GM13977 (cell line): ENCODE data around the gene OR2T11.
"Not testable (repeated sequence)": the region's sequence is repeated elsewhere in the genome, so short reads cannot be mapped to it uniquely, and the experiment has no call there.

ENCODE experiments used
- DNase-seq: peaks from one replicate; pipeline ENCODE4 v3.0.0; 2012; ENCODE audit warnings: low spot score
- CTCF ChIP-seq: IDR thresholded peaks from 2 replicates; pipeline ENCODE4 v1.5.1; 2012; ENCODE audit warnings: mild to moderate bottlenecking, control low read depth; ENCODE audit not compliant: insufficient read depth; ENCODE audit errors: extremely low read depth, missing control alignments
- in situ Hi-C: fragments of 300-500 bp; cut with MboI; formaldehyde crosslinking; loops from one replicate; pipeline ENCODE4 v1.12.0; 2022; ENCODE audit warnings: low sequenced_read_pairs, low pct_unique_long_range_greater_than_20kb, mixed read lengths, inconsistent platforms; ENCODE audit not compliant: unreplicated experiment

Gene OR2T11

GRCh38 chr1:248576260-248576980 lies 58.5 kb downstream of the OR2T11 start:
- no peak for DNase-seq
- in situ Hi-C loops = no loop called here
- TF ChIP-seq CTCF = no peak

- DNase-seq, in situ Hi-C loops: not testable (repeated sequence)
Measured at GRCh38 chr1:248574657-248575056, 60.2 kb downstream of the OR2T11 start, which contains the start of gene OR2T34. OR2T34 (minus strand) TSS chr1:248574757; CDS start chr1:248574757, 0 bp downstream.

GRCh38 chr1:248573856-248574255 lies 61.0 kb downstream of the OR2T11 start:
- DNase-seq, in situ Hi-C loops: not testable (repeated sequence)
